NCI-H524 treated with DMSO at 0.1 percent for 48 hours (cell line): Measurements from ENCODE around the gene SUPT5H.
A peak's percentile ranks its signal among the peaks of the same experiment; 100 is the strongest.

Source experiments
- DNase-seq: peaks from one replicate; lab custom pipeline; 2025; lab: John Stamatoyannopoulos, UW

Gene SUPT5H

GRCh38 chr19:39445196-39446111 is at the start of gene SUPT5H:
SUPT5H (plus strand) TSS chr19:39445582; CDS start chr19:39445891, 309 bp downstream.
- peak; percentile 86 for DNase-seq

GRCh38 chr19:39397360-39398296 is 47.8 kb upstream of the SUPT5H start:
- DNase-seq: no peak

DNA sequence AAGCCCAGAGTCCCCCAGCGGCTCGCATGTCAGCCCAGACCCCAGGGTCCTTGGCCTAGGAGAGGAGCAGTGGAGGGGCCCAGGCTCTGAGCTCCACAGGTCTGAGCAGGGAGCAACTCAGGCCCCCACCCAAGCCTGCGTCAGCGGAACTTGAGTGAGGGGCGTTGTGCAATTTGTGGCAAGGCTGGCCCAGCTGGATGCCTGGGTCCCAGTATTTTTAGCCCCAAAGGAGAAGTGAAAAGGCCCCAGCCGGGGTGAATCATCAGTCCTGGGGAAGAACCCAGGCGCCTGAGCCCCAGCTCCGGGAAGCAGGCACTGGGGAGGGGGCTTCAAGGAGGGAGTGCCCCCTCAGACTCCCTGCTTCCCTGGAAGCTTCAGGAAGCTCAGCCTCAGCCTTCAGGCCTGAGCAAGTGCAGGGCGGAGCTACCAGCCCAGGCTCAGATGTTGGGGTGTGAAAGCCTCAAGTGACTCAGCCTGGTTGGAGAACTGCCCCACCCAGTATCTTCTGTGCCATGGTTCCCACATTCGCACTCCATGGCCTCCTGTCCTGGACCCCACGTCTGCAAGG is 47.0 kb upstream of the SUPT5H start:
- no peak for DNase-seq

- DNase-seq: no peak
Observed at GRCh38 chr19:39399668-39400050, 45.7 kb upstream of the SUPT5H start.

DNA sequence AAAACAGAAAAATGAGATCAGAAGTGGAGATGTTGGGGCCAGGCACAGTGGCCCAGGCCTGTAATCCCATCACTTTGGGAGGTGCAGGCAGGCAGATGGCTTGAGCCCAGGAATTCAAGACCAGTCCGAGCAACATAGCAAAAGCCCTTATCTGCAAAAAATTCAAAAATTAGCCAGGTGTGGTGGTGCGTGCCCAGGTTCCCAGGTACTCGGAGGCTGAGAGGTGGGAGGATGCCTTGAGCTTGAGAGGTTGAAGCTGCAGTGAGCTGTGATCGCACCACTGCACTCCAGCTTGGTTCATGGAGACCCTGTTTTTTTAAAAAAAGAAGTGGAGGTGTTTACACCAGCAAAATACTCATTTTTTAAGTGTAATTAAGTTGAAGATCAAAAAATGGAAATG is 45.3 kb upstream of the SUPT5H start:
- DNase-seq: no peak

GRCh38 chr19:39401070-39401548 is 44.3 kb upstream of the SUPT5H start:
- DNase-seq: no peak

DNA sequence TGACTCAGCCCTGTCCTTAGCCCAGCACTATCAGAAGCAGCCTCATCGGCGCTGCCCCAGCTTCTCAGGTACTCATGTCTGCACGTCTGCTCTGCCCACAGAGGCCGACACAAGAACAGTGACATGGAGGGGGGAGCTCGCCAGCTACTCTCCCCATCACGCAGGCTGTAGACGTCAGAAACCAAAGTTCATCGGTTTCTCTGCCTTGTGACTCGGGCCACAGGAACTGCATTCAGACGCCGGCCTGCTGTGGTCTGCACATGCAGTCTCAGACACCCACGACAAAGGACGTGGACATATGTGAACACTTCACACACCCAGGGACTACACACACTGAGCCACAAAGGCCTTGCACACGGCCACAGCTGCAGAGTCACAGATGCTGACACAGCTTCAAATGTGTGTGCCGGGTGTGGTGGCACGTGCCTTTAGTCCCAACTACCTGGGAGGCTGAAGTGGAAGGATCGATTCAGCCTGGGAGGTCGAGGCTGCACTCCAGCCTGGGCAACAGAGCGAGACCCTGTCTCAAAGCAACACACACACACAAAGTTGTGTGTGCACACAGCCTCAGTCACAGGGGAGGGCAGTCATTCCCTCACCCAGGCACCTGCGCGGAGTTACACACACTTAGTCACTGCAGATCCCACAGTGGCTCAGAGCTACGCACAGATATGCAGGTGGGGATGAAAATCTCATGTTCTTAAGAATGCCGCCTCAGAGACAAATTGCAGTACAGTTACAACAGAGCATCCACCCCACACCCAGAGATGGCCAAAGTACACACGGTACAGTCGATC is 43.6 kb upstream of the SUPT5H start:
- no peak for DNase-seq

DNA sequence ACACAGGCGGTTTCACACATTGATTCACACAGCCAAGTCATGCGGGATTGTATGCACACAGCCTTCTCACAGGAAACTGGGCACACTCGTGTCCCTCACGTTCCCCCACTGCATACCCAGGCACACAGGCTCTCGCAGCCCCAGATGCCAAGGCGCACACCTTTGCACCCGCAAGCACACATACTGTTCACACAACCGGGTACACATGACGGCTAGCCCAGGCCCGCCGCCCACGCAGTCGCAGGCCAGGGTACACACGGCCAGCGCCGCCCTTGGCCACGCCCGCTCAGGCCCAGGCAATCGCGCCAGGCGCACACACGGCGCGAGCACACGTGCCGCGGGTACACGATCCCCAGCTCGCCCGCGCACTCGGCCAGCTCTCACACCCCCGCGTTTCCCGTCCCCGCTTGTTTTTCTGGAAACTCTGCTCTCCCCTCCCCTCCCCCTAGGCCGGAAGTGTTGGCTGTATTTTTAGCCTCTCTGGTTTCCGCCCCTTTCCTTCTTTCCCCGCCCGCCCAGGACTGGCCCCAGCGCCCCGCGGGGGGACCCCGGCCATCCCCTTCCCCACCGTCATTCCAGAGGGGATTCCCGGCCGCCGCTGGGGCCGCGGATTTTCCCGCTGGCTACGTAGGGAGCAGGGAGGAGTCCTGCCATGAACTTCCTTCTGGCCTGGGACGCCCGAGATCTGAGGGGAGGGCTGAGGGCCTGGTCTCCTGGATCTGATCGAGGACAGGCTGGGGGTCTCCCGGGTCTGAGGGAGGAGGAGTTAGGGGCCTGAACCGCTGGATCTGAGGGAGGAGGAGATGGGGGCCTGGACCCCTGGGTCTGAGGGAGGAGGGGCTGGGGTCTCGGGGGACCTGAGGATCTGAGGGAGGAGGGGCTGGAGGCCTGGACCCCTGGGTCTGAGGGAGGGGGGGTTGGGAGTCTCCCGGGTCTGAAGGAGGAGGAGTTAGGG is 42.8 kb upstream of the SUPT5H start:
- DNase-seq: no peak

GRCh38 chr19:39403331-39404312 is 41.8 kb upstream of the SUPT5H start:
- DNase-seq: peak; percentile 61

DNA sequence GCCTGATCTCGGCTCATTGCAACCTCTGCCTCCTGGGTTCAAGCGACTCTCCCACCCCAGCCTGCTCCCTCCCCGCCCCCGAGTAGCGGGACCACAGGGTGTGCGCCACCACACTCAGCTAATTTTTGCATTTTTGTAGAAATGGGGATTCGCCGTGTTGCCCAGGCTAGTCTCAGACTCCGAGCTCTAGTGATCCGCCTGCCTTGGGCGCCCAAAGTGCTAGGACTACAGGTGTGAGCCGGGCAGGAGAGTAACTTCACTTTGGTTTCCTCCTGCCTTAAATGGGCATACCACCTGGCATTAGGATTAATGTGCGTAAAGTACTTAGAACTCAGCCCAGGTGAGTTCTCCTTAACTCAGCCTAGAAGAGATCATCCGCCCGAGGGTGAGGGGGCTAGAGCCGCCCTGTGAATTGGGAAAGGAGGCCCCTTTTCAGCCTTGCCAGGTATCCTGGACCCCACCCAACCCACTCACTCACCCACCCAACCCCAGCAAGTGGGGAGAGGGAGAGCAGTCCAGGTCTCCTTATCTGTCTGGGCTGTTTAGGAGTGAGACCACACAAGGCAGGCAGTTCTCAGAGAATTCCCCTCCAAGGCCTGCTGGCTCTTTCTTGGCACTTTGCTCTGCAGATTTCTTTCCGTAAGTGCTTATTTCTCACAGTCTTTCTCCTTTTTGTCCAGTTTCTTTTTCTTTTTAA is 40.0 kb upstream of the SUPT5H start:
- DNase-seq: no peak

DNA sequence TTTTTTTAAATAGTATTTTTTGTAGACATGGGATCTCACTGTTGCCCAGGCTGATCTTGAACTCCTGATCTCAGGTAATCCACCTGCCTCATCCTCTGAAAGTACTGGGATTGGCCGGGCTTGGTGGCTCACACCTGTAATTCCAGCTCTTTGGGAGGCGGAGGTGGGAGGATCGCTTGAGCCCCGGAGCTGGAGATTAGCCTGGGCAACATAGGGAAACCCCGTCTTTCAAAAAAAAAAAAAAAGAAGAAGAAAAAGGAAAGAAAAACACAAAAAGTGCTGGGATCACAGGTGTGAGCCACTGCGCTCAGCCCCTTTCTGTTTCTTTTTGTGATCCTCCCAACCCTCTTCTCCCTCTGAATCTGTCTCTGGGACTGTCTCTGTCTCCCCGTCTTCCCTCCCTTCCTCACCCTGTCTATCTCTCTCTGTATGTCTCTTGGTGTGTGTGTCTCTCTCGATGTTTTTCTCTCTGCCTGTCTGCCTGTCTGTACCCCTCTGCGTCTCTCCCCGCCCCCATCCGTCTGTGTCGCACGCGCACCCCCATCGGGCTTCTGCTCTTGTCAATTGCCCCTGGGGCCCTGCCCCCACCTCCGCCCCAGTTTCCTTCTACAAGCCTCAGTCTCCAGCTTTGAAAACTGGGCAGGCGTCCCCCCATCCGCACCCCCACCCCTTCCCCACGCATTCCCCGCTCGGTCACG is 39.3 kb upstream of the SUPT5H start:
- no peak for DNase-seq

DNA sequence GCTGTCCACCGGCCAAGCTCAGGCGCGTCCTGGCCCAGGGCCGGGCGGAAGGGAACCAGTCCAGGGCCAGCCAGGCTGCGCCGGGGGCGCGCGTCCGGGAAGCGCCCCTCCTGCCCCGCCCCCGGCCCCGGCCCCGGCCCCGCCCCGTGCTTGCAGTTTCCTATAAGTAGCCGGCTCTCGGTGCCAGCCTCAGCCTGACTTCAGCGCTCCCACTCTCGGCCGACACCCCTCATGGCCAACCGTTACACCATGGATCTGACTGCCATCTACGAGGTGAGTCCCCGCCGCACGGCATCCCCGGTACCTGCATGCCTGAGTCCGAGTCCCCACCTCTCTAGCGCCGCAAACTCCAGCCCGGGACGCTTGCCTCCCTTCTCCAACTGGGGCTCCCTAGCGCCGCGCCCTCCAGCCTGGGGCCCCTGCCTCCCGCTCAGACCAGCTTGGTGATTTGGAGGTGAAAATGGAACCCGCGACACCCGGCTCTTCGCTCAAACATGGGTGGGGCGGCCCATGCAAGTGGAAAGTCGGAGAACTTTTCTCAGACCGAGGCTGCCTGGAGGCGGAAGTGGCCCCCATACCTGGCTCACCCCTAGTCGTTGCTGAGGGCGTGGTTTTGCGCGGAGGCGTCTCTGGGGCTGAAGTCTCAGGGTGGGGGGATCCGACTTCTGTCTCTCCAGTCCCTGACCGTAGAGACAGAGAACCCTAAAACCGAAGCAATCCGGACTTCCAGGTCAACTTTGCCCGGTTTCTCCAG is 38.5 kb upstream of the SUPT5H start, which contains the start of gene ZFP36:
Gene ZFP36, plus strand, starts transcription at position 192 of the 754 bp plus-strand sequence. Its CDS starts 58 bp downstream, at position 250.
- DNase-seq: no peak

- DNase-seq: no peak
Observed at GRCh38 chr19:39407410-39407659, 38.0 kb upstream of the SUPT5H start.

DNA sequence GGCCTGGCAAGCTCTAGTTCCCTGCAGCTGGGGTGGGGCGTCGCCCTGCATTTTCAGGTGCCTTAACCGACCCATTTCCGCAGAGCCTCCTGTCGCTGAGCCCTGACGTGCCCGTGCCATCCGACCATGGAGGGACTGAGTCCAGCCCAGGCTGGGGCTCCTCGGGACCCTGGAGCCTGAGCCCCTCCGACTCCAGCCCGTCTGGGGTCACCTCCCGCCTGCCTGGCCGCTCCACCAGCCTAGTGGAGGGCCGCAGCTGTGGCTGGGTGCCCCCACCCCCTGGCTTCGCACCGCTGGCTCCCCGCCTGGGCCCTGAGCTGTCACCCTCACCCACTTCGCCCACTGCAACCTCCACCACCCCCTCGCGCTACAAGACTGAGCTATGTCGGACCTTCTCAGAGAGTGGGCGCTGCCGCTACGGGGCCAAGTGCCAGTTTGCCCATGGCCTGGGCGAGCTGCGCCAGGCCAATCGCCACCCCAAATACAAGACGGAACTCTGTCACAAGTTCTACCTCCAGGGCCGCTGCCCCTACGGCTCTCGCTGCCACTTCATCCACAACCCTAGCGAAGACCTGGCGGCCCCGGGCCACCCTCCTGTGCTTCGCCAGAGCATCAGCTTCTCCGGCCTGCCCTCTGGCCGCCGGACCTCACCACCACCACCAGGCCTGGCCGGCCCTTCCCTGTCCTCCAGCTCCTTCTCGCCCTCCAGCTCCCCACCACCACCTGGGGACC is 37.6 kb upstream of the SUPT5H start:
- no peak for DNase-seq

GRCh38 chr19:39408392-39409207 is 36.8 kb upstream of the SUPT5H start:
- no peak for DNase-seq
